Uterus (tissue), 4 donors: ENCODE measurements around the gene VASH2. TPM values are rescaled to one million over a fixed set of nuclear protein-coding genes. Genes with fewer than 3 reads are reported as not detected.
"Not testable (repeated sequence)": the region's sequence is repeated elsewhere in the genome, so short reads cannot be mapped to it uniquely, and the experiment has no call there.

ENCODE experiments used
- DNase-seq, 2 donors: peaks; one replicate each; pipeline ENCODE4 v3.0.0-alpha.2; 2019 to 2020
- H3K27ac ChIP-seq, 2 donors: fragments of 200-600 bp; sonication (generic); 1 replicate in 1 of 2; 2 replicates in 1 of 2; pipeline ENCODE4 v1.5.1; 2016 to 2018
- H3K27me3 ChIP-seq, 2 donors: fragments of 200-600 bp; sonication (generic); one replicate each; pipeline ENCODE4 v1.5.1; 2018 to 2019; ENCODE audit warnings: control low read depth in 1 of 2
- H3K36me3 ChIP-seq, 2 donors: fragments of 200-600 bp; sonication (generic); one replicate each; pipeline ENCODE4 v1.5.1; 2019; ENCODE audit warnings: control low read depth in 1 of 2
- H3K4me1 ChIP-seq, 2 donors: fragments of 200-600 bp; sonication (generic); one replicate each; pipeline ENCODE4 v1.5.1; 2018 to 2019; ENCODE audit warnings: control low read depth in 1 of 2
- H3K4me3 ChIP-seq, 2 donors: fragments of 200-600 bp; sonication (generic); 1 replicate in 1 of 2; 2 replicates in 1 of 2; pipeline ENCODE4 v1.5.1; 2018 to 2019; ENCODE audit warnings: mild to moderate bottlenecking in 1 of 2
- H3K9me3 ChIP-seq, 2 donors: fragments of 200-600 bp; sonication (generic); one replicate each; pipeline ENCODE4 v1.5.1; 2019; ENCODE audit warnings: control low read depth in 1 of 2
- POLR2A ChIP-seq, 2 donors: fragments of 450-650 bp; IDR thresholded peaks; one replicate each; pipeline ENCODE4 v1.6.1; 2016; ENCODE audit warnings: antibody characterized with exemption in 2 of 2, mild to moderate bottlenecking in 1 of 2, moderate library complexity in 1 of 2
- intact Hi-C: fragments of 100-400 bp; cut with DNase I; formaldehyde crosslinking; loops from one replicate; pipeline ENCODE4 v1.15.1; 2023; ENCODE audit warnings: low total_unique reads
- total RNA-seq, 4 donors: library from RNA; depleted of rRNA in 3 of 4; stranded (reverse); fragments of >200 nt in 3 of 4; gene quantifications; one replicate each; pipeline versions ENCODE4 v1.1.0 to v1.2.4, GENCODE V29; 2014 to 2023
- TF ChIP-seq, protein P1 (sequence below), 4 experiments: fragments of 200-600 bp in 2 of 4; fragments of 450-650 bp in 2 of 4; sonication (generic) in 2 of 4; IDR thresholded peaks; one replicate each; pipeline ENCODE4 v1.5.1; 2016 to 2019; ENCODE audit warnings: antibody characterized with exemption in 4 of 4, mild to moderate bottlenecking in 2 of 4, moderate library complexity in 1 of 4
- donor health status: DM: yes; HTN: yes; CAD: no.

Gene VASH2
- total RNA-seq, 4 donors from 2014 or later, result under 0.01 to 17.2 (median 1.1) TPM

DNA sequence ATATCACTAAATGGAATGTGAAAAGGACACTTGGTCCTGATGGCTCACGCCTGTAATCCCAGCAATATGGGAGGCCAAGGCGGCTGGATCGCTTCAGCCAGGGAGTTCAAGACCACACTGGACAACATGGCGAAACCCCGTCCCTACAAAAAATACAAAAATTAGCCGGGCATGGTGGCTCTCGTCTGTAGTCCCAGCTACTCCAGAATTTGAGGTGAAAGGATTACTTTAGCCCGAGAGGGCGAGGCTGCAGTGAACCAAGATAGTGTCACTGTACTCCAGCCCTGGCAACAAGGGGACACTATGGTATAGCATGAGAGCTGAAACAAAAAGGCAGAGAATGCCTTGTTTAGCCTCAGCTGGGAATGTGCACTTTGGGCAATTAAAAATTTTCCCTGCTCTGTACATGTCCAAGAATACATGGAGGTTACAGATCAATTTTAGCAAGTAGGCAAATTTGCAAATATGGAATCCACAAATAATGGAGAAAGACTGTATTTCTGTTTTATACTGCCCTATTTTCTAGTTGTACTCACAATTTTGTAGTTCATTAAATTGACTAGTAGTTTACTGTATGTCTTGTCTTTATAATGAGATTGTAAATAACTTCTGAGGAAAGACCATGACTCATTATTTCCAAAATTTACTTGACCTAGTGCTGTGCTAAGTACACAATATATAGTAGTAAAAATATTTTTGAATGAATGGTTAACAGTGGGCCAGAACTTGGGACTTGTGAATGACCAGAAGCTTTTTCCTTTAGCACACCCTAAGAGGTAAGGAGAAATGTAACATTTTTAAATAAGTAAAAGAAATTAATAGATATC is 67.3 kb downstream of the VASH2 start:
- intact Hi-C loops, result no loop called here
- H3K9me3 ChIP-seq, result no peaks in the 10 kb centered on the region
- DNase-seq, result no peak
- H3K4me3 ChIP-seq, result no peak overlapping the region
- TF ChIP-seq, protein P1, sequence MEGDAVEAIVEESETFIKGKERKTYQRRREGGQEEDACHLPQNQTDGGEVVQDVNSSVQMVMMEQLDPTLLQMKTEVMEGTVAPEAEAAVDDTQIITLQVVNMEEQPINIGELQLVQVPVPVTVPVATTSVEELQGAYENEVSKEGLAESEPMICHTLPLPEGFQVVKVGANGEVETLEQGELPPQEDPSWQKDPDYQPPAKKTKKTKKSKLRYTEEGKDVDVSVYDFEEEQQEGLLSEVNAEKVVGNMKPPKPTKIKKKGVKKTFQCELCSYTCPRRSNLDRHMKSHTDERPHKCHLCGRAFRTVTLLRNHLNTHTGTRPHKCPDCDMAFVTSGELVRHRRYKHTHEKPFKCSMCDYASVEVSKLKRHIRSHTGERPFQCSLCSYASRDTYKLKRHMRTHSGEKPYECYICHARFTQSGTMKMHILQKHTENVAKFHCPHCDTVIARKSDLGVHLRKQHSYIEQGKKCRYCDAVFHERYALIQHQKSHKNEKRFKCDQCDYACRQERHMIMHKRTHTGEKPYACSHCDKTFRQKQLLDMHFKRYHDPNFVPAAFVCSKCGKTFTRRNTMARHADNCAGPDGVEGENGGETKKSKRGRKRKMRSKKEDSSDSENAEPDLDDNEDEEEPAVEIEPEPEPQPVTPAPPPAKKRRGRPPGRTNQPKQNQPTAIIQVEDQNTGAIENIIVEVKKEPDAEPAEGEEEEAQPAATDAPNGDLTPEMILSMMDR (IDR thresholded peaks at IDR 0.05), result no peak
- TF ChIP-seq POLR2A (IDR thresholded peaks at IDR 0.05), result no peak
- H3K27me3 ChIP-seq, result no peaks in the 10 kb centered on the region
- no peak overlapping the region for H3K27ac ChIP-seq
- no peaks in the 10 kb centered on the region for H3K36me3 ChIP-seq
- peaks cover 0 to 6% of the 10 kb centered on the region in 2 donors for H3K4me1 ChIP-seq

DNA sequence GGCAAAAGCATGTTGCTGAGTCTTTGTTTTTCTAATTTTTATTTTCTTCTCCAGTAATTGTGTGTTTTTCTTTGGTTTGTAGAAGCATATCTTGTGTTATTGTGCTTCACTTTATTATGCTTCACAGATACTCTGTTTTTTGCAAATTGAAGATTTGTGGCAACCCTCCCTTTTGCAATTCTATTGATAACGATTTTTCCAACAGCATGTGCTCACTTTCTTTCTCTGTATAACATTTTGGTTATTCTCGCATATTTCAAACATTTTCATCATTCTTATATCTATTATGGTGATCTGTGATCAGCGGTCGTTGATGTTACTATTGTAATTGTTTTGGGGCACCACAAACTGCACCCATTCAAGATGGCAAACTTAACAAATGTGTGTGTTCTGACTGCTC is 69.1 kb downstream of the VASH2 start:
- peaks cover 0 to 1% of the 10 kb centered on the region in 2 donors for H3K4me1 ChIP-seq
- H3K27ac ChIP-seq, result no peak overlapping the region
- no peak for DNase-seq
- intact Hi-C loops, result no loop called here
- TF ChIP-seq POLR2A (IDR thresholded peaks at IDR 0.05), result no peak
- TF ChIP-seq, protein P1 (IDR thresholded peaks at IDR 0.05), result no peak
- H3K36me3 ChIP-seq, result no peaks in the 10 kb centered on the region
- no peaks in the 10 kb centered on the region for H3K27me3 ChIP-seq
- no peak overlapping the region for H3K4me3 ChIP-seq
- no peaks in the 10 kb centered on the region for H3K9me3 ChIP-seq

DNA sequence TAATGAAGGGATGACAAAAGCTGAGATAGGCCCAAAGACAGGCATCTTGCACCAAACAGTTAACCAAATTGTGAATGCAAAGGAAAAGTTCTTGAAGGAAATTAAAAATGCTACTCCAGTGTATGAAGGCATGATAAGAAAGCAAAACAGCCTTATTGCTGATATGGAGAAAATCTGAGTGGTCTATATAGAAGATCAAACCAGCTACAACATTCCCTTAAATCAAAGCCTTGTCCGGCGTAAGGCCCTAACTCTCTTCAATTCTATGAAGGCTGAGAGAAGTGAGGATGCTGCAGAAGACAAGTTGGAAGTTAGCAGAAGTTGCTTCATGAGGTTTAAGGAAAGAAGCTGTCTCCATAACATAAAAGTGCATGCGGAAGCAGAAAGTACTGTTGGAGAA is 69.7 kb downstream of the VASH2 start:
- DNase-seq, result no peak
- no peaks in the 10 kb centered on the region for H3K36me3 ChIP-seq
- intact Hi-C loops, result no loop called here
- no peak overlapping the region for H3K27ac ChIP-seq
- H3K4me1 ChIP-seq, result no peaks in the 10 kb centered on the region
- H3K9me3 ChIP-seq, result no peaks in the 10 kb centered on the region
- no peak overlapping the region for H3K4me3 ChIP-seq
- no peak for TF ChIP-seq POLR2A (IDR thresholded peaks at IDR 0.05)
- TF ChIP-seq, protein P1 (IDR thresholded peaks at IDR 0.05), result no peak
- no peaks in the 10 kb centered on the region for H3K27me3 ChIP-seq

DNA sequence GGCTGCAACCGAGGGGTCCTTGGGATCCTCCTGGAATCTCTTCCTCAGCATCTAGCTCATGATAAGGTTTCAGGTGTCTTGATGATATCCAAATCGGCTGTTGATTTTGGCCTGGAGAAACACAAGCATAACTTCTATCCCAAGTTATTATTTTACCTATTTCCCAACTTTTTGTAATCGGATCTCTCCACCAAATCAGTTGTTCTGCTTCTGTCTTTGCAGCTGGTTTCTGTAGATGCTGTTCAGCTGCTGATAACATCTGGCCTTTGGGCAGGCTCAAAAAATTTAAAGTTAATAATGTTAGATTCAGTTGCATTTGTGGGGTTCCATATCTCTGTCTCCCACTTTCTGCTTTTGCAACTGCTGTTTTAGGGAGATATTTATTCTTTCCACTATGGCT is 76.7 kb downstream of the VASH2 start:
- H3K27me3 ChIP-seq, H3K4me3 ChIP-seq, DNase-seq, H3K4me1 ChIP-seq, H3K9me3 ChIP-seq, intact Hi-C loops, H3K36me3 ChIP-seq, H3K27ac ChIP-seq: not testable (repeated sequence)

DNA sequence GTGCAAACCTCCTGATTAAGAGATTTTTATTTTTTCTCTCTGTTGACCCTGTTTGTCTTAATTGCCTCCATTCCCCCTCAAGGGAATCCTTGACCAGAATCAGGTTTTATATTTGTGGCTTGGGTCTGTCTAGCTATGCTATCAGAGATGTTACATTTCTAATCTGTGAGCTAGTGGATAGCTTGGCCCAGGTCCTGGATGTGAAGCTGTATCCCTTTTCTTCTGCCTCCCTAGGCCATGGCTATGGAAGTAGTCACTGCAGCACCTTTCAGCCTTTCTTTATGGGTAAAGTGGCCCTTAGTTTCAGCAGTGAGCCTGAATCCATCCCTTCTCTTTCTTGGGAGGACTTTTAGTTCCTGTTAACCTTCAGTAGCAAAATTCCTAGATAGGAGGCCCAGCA is 82.3 kb downstream of the VASH2 start:
- Histone ChIP-seq H3K9me3 (no peaks in the 10 kb centered on the region), H3K27me3 (peaks cover 0 to 8% of the 10 kb centered on the region in 2 donors), H3K4me3 (no peak overlapping the region), H3K27ac (no peak overlapping the region), H3K4me1 (no peaks in the 10 kb centered on the region), H3K36me3 (no peaks in the 10 kb centered on the region)
- TF ChIP-seq, protein P1 (IDR thresholded peaks at IDR 0.05), result no peak
- no peak for TF ChIP-seq POLR2A (IDR thresholded peaks at IDR 0.05)
- no peak for DNase-seq
- intact Hi-C loops, result no loop called here
